Activated CD8-positive, alpha-beta memory T cell treated with anti-CD3 and anti-CD28 coated beads for 4 hours (primary cell): ENCODE measurements around the gene DCTN3.

ENCODE experiments used
- DNase-seq, 2 donors: peaks; one replicate each; pipeline ENCODE4 v3.0.0-alpha.2; 2020; ENCODE audit warnings: low read depth in 2 of 2

The DCTN3 gene

GRCh38 chr9:34590381-34591247 is 29.7 kb downstream of the DCTN3 start:
- no peak for DNase-seq

GRCh38 chr9:34589636-34590380 is 30.5 kb downstream of the DCTN3 start, which contains the start of gene CNTFR:
Gene CNTFR, minus strand, starts transcription at chr9:34589724. Its CDS starts 20,743 bp downstream, at chr9:34568981.
- no peak for DNase-seq

- no peak for DNase-seq
These were observed 31.3 kb downstream of the DCTN3 start for GRCh38 chr9:34588671-34589635.

GRCh38 chr9:34587271-34587670 is 33.0 kb downstream of the DCTN3 start:
- DNase-seq, result no peak

GRCh38 chr9:34585946-34586669 is 34.2 kb downstream of the DCTN3 start:
- no peak for DNase-seq

- no peak for DNase-seq
These were observed 35.3 kb downstream of the DCTN3 start for GRCh38 chr9:34584970-34585369.

GRCh38 chr9:34582787-34583186 is 37.5 kb downstream of the DCTN3 start:
- DNase-seq, result no peak

GRCh38 chr9:34581318-34581717 is 39.0 kb downstream of the DCTN3 start:
- DNase-seq, result no peak

GRCh38 chr9:34580358-34580757 is 39.9 kb downstream of the DCTN3 start:
- no peak for DNase-seq

- no peak for DNase-seq
These were observed 40.5 kb downstream of the DCTN3 start for GRCh38 chr9:34579808-34580163.

GRCh38 chr9:34579104-34579807 is 41.0 kb downstream of the DCTN3 start:
- no peak for DNase-seq

GRCh38 chr9:34578241-34579103 is 41.8 kb downstream of the DCTN3 start:
- no peak for DNase-seq

- no peak for DNase-seq
These were observed 42.7 kb downstream of the DCTN3 start for GRCh38 chr9:34577400-34578240.

GRCh38 chr9:34576597-34577399 is 43.5 kb downstream of the DCTN3 start:
- no peak for DNase-seq

- no peak for DNase-seq
These were observed 44.3 kb downstream of the DCTN3 start for GRCh38 chr9:34575862-34576596.

GRCh38 chr9:34575241-34575640 is 45.1 kb downstream of the DCTN3 start:
- DNase-seq, result no peak

GRCh38 chr9:34574571-34574970 is 45.7 kb downstream of the DCTN3 start:
- DNase-seq, result no peak
